Peyer's patch (tissue), 4 donors: ENCODE data around the gene PPY.

Experiments used
- POLR2A ChIP-seq, 2 donors: fragments of 450-650 bp; IDR thresholded peaks; one replicate each; pipeline ENCODE4 v1.5.1; 2017; ENCODE audit warnings: antibody characterized with exemption in 2 of 2, mild to moderate bottlenecking in 2 of 2, moderate library complexity in 2 of 2
- TF ChIP-seq, protein P1 (sequence below), 6 experiments: fragments of 450-650 bp in 4 of 6; fragments of 200-600 bp in 2 of 6; sonication (generic) in 1 of 6; IDR thresholded peaks; one replicate each; pipeline ENCODE4 v1.5.1; 2017 to 2019; ENCODE audit warnings: antibody characterized with exemption in 6 of 6, mild to moderate bottlenecking in 3 of 6, moderate library complexity in 1 of 6

- no peak for TF ChIP-seq POLR2A (IDR thresholded peaks at IDR 0.05)
- TF ChIP-seq, protein P1, sequence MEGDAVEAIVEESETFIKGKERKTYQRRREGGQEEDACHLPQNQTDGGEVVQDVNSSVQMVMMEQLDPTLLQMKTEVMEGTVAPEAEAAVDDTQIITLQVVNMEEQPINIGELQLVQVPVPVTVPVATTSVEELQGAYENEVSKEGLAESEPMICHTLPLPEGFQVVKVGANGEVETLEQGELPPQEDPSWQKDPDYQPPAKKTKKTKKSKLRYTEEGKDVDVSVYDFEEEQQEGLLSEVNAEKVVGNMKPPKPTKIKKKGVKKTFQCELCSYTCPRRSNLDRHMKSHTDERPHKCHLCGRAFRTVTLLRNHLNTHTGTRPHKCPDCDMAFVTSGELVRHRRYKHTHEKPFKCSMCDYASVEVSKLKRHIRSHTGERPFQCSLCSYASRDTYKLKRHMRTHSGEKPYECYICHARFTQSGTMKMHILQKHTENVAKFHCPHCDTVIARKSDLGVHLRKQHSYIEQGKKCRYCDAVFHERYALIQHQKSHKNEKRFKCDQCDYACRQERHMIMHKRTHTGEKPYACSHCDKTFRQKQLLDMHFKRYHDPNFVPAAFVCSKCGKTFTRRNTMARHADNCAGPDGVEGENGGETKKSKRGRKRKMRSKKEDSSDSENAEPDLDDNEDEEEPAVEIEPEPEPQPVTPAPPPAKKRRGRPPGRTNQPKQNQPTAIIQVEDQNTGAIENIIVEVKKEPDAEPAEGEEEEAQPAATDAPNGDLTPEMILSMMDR (IDR thresholded peaks at IDR 0.05), result no peak
These were observed 36.1 kb downstream of the PPY start for GRCh38 chr17:43905985-43906852.
